ENCODE results near the gene SIGMAR1.
A peak's percentile ranks its signal among the peaks of the same experiment; 100 is the strongest.

The SIGMAR1 gene

DNA sequence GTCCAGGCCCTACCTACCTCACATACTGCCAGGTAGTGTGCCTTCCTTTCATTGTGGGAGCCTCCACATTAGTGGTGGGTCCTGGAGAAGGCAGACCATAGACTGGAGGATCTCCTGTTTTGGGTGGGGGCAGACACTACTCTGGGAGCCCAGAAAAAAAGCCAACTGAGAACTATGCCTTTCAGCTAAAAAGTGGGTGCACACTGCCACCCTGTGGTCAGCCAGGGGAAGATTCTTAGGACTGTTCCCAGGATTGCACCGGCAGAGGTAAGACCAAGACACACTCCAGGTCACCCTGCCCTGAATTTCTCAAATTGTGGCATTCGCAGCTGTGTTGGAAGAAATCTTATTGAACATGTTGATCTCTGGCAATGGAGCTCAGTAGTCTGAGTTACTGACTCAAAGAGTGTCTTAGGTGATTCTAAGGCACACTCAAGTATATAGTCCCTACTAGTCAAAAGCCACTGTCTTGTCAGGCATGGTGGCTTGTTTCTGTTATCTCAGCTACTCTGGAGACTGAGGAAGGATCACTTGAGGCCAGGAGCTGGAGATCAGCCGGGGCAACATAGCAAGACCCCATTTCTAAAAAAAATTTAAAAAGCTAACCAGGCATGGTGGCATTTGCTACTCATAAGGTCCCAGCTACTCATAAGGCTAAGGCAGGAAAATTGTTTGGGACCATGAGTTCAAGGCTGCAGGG, 3.6 kb downstream of the SIGMAR1 start:
- peak; percentile 22 for TF ChIP-seq POLR2A (IDR thresholded peaks at IDR 0.05; ENCODE audit: extremely low read depth, insufficient read length)
- TF ChIP-seq MYC (IDR thresholded peaks at IDR 0.05; ENCODE audit: low read depth, low read length), result peak; percentile 75
- peak; percentile 61 for TF ChIP-seq MAX (IDR thresholded peaks at IDR 0.05; ENCODE audit: low read depth, low read length)
- peak; percentile 99 for TF ChIP-seq CTCF (IDR thresholded peaks at IDR 0.05; ENCODE audit: low read depth, low read length)
- no peak overlapping the region for H3K4me3 ChIP-seq (ENCODE audit: low read depth, low read length)
- DNase-seq (ENCODE audit: low read depth), result peak; percentile 93

GRCh38 chr9:34633166-34633565, 4.4 kb downstream of the SIGMAR1 start:
- no peak for TF ChIP-seq MAX (IDR thresholded peaks at IDR 0.05; ENCODE audit: low read depth, low read length)
- TF ChIP-seq CTCF (IDR thresholded peaks at IDR 0.05; ENCODE audit: low read depth, low read length), result no peak
- no peak for TF ChIP-seq MYC (IDR thresholded peaks at IDR 0.05; ENCODE audit: low read depth, low read length)
- TF ChIP-seq POLR2A (IDR thresholded peaks at IDR 0.05; ENCODE audit: extremely low read depth, insufficient read length), result no peak
- no peak overlapping the region for H3K4me3 ChIP-seq (ENCODE audit: low read depth, low read length)
- DNase-seq (ENCODE audit: low read depth), result no peak

DNA sequence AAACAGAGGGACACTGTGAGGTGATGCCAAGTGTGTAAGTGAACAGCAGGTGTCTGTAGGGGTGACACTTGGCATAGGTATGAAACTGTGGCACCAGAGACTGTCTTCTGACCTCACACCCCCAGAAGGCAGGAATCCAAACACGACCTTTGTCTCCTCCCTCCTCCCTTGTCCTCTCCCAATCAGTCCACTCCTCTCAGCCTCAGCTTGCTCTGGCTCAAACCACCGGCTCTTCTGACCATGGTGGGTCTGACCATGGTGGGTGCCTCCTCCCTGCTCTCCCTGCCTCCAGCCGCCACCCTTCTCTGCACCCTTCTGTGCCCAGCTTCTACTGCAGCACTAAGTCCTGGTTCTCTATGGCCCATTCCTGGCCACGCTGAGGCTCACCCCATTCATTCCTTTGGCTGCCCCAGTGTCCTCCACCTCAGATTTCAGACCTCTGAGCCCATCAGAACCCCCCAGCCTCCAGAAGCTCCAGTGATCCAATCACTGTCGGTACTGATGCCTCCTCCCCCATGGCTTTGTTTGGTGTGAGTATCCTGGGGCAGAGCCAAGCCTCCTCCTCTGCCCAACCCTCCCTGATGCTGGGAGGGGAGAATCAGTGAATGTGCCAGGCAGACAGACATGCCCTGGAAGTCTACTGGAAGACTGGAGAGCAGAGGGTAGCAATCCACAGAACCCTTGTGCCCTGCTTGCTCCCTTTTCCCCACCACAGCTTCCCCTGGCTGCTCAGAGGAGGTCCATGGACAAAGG, 7.0 kb downstream of the SIGMAR1 start:
- no peak overlapping the region for H3K4me3 ChIP-seq (ENCODE audit: low read depth, low read length)
- TF ChIP-seq MAX (IDR thresholded peaks at IDR 0.05; ENCODE audit: low read depth, low read length) (no peak), MYC (IDR thresholded peaks at IDR 0.05; ENCODE audit: low read depth, low read length) (no peak), CTCF (IDR thresholded peaks at IDR 0.05; ENCODE audit: low read depth, low read length) (no peak), POLR2A (IDR thresholded peaks at IDR 0.05; ENCODE audit: extremely low read depth, insufficient read length) (no peak)
- no peak for DNase-seq (ENCODE audit: low read depth)

DNA sequence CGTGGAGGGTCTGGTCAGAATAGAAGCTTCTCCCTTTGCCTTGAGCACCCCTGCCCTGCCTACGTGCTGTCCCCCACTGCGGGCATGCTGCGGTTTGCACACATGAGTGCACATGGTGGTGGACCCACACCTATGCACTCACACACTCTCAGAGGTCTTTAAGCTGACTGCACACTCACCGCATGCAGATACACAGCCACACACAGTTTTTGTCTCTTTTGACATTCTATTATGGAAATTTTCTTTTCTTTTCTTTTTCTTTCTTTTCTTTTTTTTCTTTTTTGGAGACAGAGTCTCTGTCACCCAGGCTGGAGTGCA, 8.1 kb downstream of the SIGMAR1 start:
- TF ChIP-seq MAX (IDR thresholded peaks at IDR 0.05; ENCODE audit: low read depth, low read length) (no peak), MYC (IDR thresholded peaks at IDR 0.05; ENCODE audit: low read depth, low read length) (no peak), POLR2A (IDR thresholded peaks at IDR 0.05; ENCODE audit: extremely low read depth, insufficient read length) (no peak)
- DNase-seq (ENCODE audit: low read depth), result no peak
- no peak overlapping the region for H3K4me3 ChIP-seq (ENCODE audit: low read depth, low read length)

DNA sequence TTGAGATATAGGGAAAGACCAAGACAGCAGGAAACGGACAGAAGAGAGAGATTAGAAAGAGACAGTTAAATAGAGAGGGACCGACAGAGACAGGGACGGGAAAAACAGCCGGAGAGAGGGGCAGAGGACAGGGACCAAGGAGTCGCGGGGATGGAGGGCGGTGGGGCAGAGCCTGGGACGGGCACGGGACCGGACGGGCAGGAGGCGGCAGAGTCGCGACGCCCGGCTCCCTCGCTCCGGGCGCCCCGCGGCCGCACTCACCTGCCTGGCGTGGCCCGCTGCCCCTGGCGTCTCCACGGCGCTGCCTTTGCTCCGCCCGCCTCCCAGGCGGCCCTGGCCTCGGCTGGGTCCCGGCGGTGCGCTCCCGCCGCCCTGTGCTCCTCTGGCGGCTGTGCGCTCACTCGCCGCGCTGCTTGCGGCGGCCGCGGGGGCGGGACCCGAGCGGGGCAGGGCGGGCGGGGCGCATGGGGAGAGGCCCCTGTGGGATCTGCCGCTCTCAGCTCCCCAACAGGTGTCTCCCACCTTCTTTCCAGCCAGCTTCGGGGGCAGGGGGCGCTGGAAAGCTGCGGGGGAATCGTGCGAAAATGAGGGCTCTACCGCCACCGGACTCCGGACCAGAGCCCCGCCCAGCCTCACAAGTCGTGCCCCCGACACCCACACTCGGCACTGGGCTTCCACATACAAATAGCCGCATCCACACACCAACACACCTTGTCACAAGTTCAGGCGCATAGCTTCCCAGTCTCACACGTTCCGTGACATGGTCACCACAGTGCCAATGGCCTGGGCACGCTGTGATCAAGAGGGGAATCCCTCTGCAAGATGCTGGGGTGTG, 8.7 kb downstream of the SIGMAR1 start, which contains the start of gene ARID3C:
Gene ARID3C (minus strand): TSS at position 411 of the 835 bp plus-strand sequence. CDS start 1,052 bp downstream, outside the sequence.
- no peak within 1 kb of the TSS for H3K4me3 ChIP-seq (ENCODE audit: low read depth, low read length)
- no peak for TF ChIP-seq MYC (IDR thresholded peaks at IDR 0.05; ENCODE audit: low read depth, low read length)
- TF ChIP-seq MAX (IDR thresholded peaks at IDR 0.05; ENCODE audit: low read depth, low read length), result no peak
- no peak for TF ChIP-seq POLR2A (IDR thresholded peaks at IDR 0.05; ENCODE audit: extremely low read depth, insufficient read length)
- no peak for TF ChIP-seq CTCF (IDR thresholded peaks at IDR 0.05; ENCODE audit: low read depth, low read length)
- peak; percentile 60 for DNase-seq (ENCODE audit: low read depth)
